K562 treated with DMSO at 1 percent for 4 hours (cell line): Measurements from ENCODE around the gene HAUS6. TPM values are rescaled to one million over a fixed set of nuclear protein-coding genes. Genes with fewer than 3 reads are reported as not detected.

ENCODE experiments used
- total RNA-seq: library from RNA; unstranded; fragments of 300-600 nt; gene quantifications from 2 replicates; pipeline ENCODE4 v1.2.3, GENCODE V29; 2022; ENCODE audit not compliant: insufficient read depth

The HAUS6 gene
- 9.3 and 10.5 TPM in 2 replicates for total RNA-seq

GRCh38 chr9:19102631-19103345 lies at the start of gene HAUS6:
TSS of gene HAUS6 (minus strand) at chr9:19102904. CDS start at chr9:19102651, 253 bp downstream.

GRCh38 chr9:19048966-19049916 lies 53.5 kb downstream of the HAUS6 start, which contains the start of gene RRAGA:
TSS of gene RRAGA (plus strand) at chr9:19049427. CDS start at chr9:19049660, 233 bp downstream.

GRCh38 chr9:19033015-19033414 lies 69.7 kb downstream of the HAUS6 start, which contains the start of gene SAXO1:
TSS of gene SAXO1 (minus strand) at chr9:19033209. CDS start at chr9:19032908, 301 bp downstream.

Other genes starting within 250 kb of the HAUS6 start
- not detected in 2 replicates for gene SAXO1, start 69.7 kb downstream of the HAUS6 start, total RNA-seq
- gene RRAGA, start 53.5 kb downstream of the HAUS6 start, total RNA-seq: 38.5 and 44.4 TPM in 2 replicates
- 27.1 and 35.7 TPM in 2 replicates for gene PLIN2, start 24.6 kb upstream of the HAUS6 start, total RNA-seq
- gene DENND4C, start 127.8 kb upstream of the HAUS6 start, total RNA-seq: 7.6 and 9.5 TPM in 2 replicates